IPS-18c (cell line): ENCODE measurements around the gene TAF3.

Source experiments
- H3K4me3 ChIP-seq: 2 replicates; pipeline ENCODE4 v1.7.0; 2013; ENCODE audit warnings: low read depth, mild to moderate bottlenecking, low read length, moderate library complexity; ENCODE audit not compliant: insufficient read depth
- H3K9me3 ChIP-seq: one replicate; pipeline ENCODE4 v1.6.1; 2013; ENCODE audit warnings: mild to moderate bottlenecking, low read length, moderate library complexity; ENCODE audit not compliant: control insufficient read depth, insufficient read depth

Gene TAF3

GRCh38 chr10:7896297-7896696 is 78.0 kb downstream of the TAF3 start:
- H3K9me3 ChIP-seq: no peaks in the 10 kb centered on the region

GRCh38 chr10:7901256-7901655 is 83.0 kb downstream of the TAF3 start:
- Histone ChIP-seq H3K9me3 (no peaks in the 10 kb centered on the region), H3K4me3 (no peak overlapping the region)

More at GRCh38 chr10:7896297-7896696, 78.0 kb downstream of the TAF3 start:
- H3K4me3 ChIP-seq: no peak overlapping the region

- H3K4me3 ChIP-seq: no peak overlapping the region
- H3K9me3 ChIP-seq: no peaks in the 10 kb centered on the region
Measured at GRCh38 chr10:7902413-7902812, 84.1 kb downstream of the TAF3 start.

GRCh38 chr10:7903851-7904250 is 85.5 kb downstream of the TAF3 start:
- H3K4me3 ChIP-seq: no peak overlapping the region
- H3K9me3 ChIP-seq: no peaks in the 10 kb centered on the region

- no peak overlapping the region for H3K4me3 ChIP-seq
- H3K9me3 ChIP-seq: no peaks in the 10 kb centered on the region
Measured at GRCh38 chr10:7906128-7906527, 87.8 kb downstream of the TAF3 start.

- H3K4me3 ChIP-seq: no peak overlapping the region
- H3K9me3 ChIP-seq: no peaks in the 10 kb centered on the region
Measured at GRCh38 chr10:7908541-7909210, 90.4 kb downstream of the TAF3 start.

- Histone ChIP-seq H3K9me3 (no peaks in the 10 kb centered on the region), H3K4me3 (no peak overlapping the region)
Measured at GRCh38 chr10:7913126-7913872, 95.0 kb downstream of the TAF3 start.

GRCh38 chr10:7915923-7916536 is 97.7 kb downstream of the TAF3 start:
- no peak overlapping the region for H3K4me3 ChIP-seq

GRCh38 chr10:7917736-7918135 is 99.4 kb downstream of the TAF3 start:
- H3K9me3 ChIP-seq: no peaks in the 10 kb centered on the region
- no peak overlapping the region for H3K4me3 ChIP-seq

More at GRCh38 chr10:7915923-7916536, 97.7 kb downstream of the TAF3 start:
- H3K9me3 ChIP-seq: no peaks in the 10 kb centered on the region

- H3K4me3 ChIP-seq: no peak overlapping the region
- no peaks in the 10 kb centered on the region for H3K9me3 ChIP-seq
Measured at GRCh38 chr10:7922707-7923106, 104.4 kb downstream of the TAF3 start.

- H3K4me3 ChIP-seq: no peak overlapping the region
- H3K9me3 ChIP-seq: no peaks in the 10 kb centered on the region
Measured at GRCh38 chr10:7928536-7928935, 110.2 kb downstream of the TAF3 start.

- Histone ChIP-seq H3K9me3 (no peaks in the 10 kb centered on the region), H3K4me3 (no peak overlapping the region)
Measured at GRCh38 chr10:7932301-7933036, 114.2 kb downstream of the TAF3 start.

- Histone ChIP-seq H3K4me3 (no peak overlapping the region), H3K9me3 (no peaks in the 10 kb centered on the region)
Measured at GRCh38 chr10:7933262-7933661, 115.0 kb downstream of the TAF3 start.

GRCh38 chr10:7933757-7934156 is 115.5 kb downstream of the TAF3 start:
- no peaks in the 10 kb centered on the region for H3K9me3 ChIP-seq
- no peak overlapping the region for H3K4me3 ChIP-seq

GRCh38 chr10:7937315-7937945 is 119.1 kb downstream of the TAF3 start:
- no peak overlapping the region for H3K4me3 ChIP-seq

GRCh38 chr10:7941576-7941975 is 123.3 kb downstream of the TAF3 start:
- Histone ChIP-seq H3K9me3 (no peaks in the 10 kb centered on the region), H3K4me3 (no peak overlapping the region)

More at GRCh38 chr10:7937315-7937945, 119.1 kb downstream of the TAF3 start:
- H3K9me3 ChIP-seq: no peaks in the 10 kb centered on the region

- no peaks in the 10 kb centered on the region for H3K9me3 ChIP-seq
- no peak overlapping the region for H3K4me3 ChIP-seq
Measured at GRCh38 chr10:7942316-7942715, 124.0 kb downstream of the TAF3 start.
